GM21619 (cell line): ENCODE results near the gene PPP1R37.

Experiments used
- ATAC-seq: cut with Tn5 transposase; IDR thresholded peaks from one replicate; pipeline ENCODE4 v1.9.1; 2021; ENCODE audit not compliant: unreplicated experiment

PPP1R37 gene

GRCh38 chr19:45092747-45093678 is at the start of gene PPP1R37:
PPP1R37 (plus strand) TSS chr19:45093179; CDS start chr19:45093326, 147 bp downstream.
- ATAC-seq: peak; percentile 54

DNA sequence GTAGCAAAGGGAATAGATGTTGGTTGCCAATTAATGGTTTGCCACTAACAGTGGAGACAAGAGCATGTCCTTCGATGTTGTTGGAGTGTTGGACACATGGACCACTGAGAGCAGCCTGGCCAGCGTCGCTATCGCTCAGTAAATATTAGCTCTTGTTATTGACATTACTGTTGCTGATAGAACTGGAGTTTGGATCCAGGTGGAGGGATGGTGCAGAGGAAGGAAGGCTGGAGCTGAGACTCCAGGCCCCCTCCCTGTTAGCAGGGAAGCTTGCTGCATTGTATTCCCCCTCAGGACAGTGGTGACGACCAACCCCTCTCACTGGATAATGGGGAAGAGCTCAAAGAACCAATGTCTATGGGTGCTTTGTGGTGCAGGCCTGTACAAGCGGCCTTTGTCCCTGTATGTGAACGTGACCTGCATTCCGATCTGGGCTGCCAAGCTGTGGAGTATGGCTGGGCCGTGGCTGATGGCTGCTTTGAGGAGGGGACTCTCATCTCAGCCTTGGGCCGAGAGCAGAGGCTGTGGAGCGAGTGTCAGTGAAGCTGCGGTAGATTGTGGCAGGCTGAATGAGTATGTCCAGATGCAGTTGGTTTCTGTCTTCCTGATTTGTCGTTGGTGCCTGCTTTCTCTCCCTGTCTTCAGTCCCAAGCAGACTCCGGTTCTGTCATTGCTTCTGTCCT is 47.2 kb upstream of the PPP1R37 start:
- no peak for ATAC-seq

DNA sequence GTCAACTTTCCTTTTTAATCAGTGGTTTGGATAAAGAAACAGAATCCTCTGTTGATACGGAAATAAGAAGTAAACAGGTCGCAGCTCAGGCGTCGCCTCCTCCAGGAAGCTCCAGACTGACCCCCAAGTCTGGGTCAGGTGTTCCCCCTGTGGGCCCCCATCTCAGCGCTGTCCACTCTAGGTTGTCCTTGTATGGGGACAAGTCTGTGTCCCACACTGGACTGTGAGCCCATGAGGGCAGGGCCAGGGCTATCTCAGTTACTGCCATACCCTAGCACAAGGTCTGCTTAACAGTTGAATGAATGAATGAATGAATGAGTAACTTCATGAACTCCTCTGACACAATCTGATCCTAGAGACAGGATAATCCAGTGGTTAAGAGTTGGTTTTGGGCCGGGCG is 46.6 kb upstream of the PPP1R37 start:
- ATAC-seq: no peak

GRCh38 chr19:45047188-45047797 is 45.7 kb upstream of the PPP1R37 start:
- ATAC-seq: no peak

GRCh38 chr19:45049073-45049736 is 43.8 kb upstream of the PPP1R37 start:
- ATAC-seq: no peak

GRCh38 chr19:45050036-45050435 is 42.9 kb upstream of the PPP1R37 start:
- ATAC-seq: no peak

- ATAC-seq: peak; percentile 50
Measured at GRCh38 chr19:45051929-45052579, 40.9 kb upstream of the PPP1R37 start.

- ATAC-seq: no peak
Measured at GRCh38 chr19:45056831-45057230, 36.1 kb upstream of the PPP1R37 start.

GRCh38 chr19:45057444-45057843 is 35.5 kb upstream of the PPP1R37 start:
- no peak for ATAC-seq

DNA sequence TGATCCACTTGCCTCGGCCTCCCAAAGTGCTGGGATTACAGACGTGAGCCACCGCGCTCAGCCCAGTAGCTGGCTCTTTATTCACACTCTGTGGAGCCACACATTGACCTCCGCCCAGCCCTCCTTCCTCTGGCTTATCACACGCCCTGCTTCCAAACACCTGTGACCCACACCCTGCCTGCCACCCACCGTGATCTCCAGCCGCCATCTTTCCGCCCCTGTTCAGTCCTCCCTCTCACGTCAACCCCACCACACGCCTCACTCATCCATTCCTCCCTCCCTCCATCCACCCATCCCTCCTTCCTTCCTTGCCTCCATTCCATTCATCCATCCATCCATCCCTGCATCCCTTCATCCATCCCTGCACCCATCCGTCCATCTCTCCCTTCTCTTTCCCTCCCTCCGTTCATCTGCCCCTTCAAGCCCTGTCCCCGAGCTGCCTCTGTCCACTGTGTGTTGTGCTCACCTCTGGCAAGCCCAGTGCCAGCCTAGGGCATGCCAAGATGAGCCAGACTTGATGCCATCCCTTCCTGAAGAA is 34.3 kb upstream of the PPP1R37 start:
- ATAC-seq: no peak

DNA sequence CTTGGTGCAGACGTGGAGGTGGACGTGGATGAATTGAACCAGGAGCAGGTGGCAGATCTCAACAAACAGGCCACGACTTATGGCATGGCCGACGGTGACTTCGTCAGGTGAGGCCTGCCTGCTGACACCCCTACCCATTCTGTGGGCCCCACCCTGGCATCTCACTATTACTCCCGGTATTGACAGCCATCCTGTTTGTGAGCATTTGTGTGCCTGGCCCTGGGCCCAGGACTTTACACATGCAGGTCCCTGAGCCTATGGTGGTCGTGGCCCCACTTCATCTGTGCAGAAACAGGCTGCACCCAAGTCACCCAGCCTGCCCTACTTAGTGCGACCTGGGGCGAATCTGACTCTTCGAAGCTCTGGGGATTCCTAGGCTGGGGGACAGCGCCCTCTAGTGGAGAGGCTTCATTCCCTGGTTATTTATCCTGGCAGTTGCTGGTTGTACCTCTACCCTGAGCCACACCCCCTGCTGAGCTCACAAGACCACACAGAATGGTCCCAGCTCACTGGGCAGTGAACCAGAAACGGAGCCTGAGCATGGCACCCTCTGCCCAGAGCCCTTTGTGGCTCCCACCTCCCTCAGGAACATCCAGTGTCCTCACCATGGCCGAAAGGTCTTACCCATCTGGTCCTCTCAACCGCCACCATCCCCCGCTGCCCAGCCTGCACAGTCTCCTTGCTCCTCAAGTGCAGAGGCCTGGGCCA is 33.6 kb upstream of the PPP1R37 start:
- ATAC-seq: no peak

GRCh38 chr19:45061965-45062364 is 31.0 kb upstream of the PPP1R37 start:
- ATAC-seq: no peak

- ATAC-seq: no peak
Measured at GRCh38 chr19:45063851-45064801, 28.9 kb upstream of the PPP1R37 start.

GRCh38 chr19:45066921-45067661 is 25.9 kb upstream of the PPP1R37 start:
- ATAC-seq: no peak

DNA sequence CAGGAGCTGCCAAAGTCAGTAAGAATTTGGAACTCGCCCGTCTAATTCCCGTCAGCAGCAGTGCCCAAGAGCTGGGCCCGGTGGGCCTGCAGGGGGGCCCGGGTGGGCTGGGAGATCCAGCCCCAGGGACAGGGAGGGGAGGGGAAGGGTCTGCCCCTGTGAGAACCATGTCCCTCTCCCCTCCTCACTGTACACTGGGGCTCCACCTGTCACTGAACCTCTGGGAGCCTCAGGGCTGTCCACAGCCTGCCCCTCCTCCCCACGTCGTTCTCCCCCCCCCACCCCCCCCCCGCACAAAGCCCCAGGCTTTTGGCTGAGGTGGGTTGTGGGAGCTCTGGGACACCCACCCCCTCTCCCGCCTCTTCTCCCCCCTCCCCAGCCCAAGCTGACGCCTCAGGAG is 24.9 kb upstream of the PPP1R37 start:
- ATAC-seq: no peak

DNA sequence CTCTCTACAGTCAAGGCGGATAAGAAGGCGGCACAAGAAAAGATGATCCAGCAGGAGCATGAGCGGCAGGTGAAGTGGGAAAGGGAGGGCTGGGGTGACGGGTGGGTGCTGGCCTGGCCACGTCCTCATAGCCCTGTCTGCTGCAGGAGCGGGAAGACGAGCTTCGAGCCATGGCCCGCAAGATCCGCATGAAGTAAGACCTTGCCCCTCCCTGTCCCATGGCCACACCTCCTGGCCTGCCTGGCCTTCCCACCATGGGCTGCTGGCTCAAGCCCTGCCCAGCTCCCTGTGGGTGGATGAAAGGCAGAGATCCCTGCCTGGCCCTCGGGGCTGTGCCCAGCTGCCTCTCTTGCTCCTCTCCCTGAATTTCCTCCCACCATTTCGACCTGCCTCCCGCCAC is 23.9 kb upstream of the PPP1R37 start:
- ATAC-seq: no peak

DNA sequence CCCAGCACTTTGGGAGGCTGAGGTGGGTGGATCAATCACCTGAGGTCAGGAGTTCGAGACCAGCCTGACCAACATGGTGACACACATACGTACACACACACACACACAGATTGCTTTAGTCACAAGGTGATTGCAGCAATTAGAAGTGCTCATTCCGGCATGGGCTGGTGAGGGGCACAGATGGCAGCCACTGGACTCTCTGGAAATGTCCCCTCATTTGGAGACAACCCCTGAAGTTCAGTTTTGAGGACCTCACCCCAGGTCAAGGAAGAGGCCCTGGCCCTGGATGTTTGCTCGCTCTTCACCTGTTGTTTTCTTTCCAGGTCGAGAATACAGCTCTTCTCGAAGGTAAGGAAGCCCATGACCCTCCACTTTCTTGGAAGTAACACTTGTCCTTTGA is 22.8 kb upstream of the PPP1R37 start:
- ATAC-seq: no peak
